Measurements from ENCODE around the gene BIRC3.
A peak's percentile ranks its signal among the peaks of the same experiment; 100 is the strongest.

Gene BIRC3

GRCh38 chr11:102317099-102317767 is at the start of gene BIRC3:
BIRC3 (plus strand) TSS chr11:102317484; CDS start chr11:102324510, 7,026 bp downstream.
- peak; percentile 66 for DNase-seq

DNA sequence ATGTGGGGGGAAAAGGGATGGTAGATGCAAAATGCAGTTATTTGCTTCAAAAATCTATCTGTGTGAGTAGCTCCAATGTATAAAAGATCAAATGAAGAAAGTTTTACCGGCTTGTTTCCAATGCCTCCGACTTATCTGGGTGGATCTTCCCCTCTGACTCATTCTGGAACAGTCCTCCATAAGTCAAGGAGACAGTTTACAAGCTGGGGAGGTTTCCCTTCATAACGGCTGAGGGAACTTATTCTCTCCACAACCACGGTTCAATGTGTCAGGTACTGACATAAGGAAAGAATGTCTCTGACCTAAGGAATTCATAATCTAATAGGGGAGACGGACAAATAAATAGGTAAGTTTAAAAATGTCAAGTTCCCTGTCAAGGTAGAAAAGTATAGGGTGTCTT is 49.7 kb upstream of the BIRC3 start:
- no peak for DNase-seq

DNA sequence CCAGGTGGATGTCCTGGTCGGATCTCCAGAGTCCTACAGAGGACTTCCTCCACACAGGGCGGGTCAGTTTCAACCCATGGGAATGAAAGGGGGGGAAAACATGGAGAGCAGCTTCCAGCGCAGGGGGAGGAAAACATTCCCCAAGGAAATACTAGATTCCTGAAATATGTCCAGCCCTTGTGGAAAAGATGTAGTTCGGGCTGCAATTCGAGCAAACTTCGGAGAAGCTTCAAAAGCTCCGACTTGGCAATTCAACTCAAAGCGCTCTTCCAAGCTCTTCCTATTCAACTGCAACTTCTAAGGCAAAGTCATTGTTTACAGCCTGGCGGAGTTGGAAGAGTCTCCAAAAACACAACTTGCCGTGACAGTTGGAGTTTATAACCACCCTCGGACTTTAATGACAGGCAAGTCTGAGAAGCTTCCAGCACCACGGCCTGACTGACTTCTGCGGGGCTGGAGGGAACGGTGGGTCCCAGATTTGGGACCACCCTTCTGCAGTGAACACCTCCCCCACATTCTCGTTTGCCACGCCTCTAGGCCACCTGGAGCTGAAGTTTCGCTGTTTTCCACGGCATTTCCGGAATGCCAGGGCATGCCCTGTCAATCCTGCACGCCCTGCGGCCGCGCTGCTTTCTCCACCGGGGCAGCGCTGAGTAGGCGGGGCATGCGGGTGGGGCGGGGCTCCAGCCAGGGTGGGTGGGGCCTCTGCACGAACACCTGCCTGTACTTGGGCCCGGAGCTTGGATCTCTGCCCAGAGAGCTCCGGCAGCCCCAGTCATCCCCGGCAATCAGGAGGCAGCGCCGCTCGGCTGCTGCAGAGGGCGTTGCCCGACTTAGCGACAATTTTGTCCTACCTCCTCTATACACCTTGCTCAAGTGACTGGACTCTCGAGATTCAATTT is 49.0 kb upstream of the BIRC3 start:
- peak; percentile 72 for DNase-seq

GRCh38 chr11:102268985-102269470 is 48.3 kb upstream of the BIRC3 start:
- no peak for DNase-seq

- DNase-seq = no peak
These were observed 47.4 kb upstream of the BIRC3 start for GRCh38 chr11:102269927-102270326.

DNA sequence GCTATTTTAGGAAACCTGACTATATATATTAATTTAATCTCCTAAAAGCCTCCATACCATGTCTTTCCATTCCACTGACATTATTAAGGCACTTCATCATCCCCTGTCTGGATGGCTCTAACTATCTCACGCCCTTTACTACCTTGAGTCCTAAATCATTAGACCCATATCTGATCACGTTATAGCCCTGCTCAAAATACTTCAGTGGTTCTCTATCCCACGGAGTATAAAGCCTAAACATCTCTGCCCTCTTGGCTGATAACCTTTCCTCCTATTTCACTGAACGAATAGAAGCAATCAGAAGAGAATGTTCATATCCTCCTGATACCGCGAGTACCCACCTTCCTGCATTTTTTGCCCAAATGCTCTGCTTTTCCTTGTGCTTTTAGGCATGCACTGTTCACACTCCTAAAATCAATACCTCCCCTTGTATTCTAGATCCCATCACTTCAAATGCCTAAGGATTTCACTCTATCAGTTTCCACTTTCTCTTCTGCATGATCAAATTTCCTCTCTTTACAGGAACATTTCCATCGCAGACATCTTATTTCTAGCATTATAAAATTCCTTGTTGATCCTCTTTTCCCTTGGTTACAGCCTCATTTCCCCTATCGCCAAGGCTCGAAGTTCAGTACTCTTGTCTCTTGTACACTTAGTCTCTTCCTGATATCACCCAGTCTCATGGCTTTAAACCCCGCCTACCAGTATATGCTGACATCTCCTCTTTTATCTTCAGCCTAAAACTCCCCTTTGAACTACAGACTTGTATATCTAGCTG is 45.0 kb upstream of the BIRC3 start:
- no peak for DNase-seq

GRCh38 chr11:102274628-102275027 is 42.7 kb upstream of the BIRC3 start:
- DNase-seq = no peak

DNA sequence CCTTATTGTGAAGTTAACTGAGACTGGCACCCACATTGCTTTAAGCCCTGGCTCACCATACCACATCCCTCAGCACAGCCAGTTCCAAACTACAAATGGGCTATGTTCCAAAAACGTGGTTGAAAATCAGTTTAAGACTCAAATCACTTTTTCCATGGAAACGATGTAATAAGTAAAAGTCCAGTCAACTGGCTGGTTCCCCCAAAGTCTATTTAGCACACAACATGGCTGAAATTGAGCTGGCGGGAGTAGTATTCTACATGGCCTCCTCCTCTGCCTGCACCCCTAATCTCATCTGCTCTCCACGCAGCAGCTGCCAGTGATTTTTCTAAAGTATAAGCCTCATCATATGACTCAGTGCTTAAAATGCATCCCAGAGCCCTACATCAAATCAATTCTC is 40.9 kb upstream of the BIRC3 start:
- no peak for DNase-seq

DNA sequence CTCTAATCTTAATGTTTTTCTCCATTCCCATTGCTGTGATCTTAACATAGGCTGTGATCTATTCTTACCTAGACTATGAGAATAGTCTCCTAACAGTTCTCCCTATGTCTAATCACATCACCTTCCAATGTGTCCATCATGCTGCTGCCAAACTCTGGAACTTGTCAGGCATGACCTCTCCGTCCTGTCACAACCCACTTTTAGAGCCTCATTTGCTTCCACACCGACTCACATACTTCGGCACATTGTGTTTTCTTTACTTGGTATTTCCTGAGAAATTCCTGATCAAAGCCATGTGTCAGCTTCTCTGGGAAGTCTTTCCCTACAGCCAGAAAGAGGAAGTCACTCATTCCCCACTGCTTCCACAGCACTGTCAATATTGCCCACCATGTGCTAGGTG is 40.5 kb upstream of the BIRC3 start:
- DNase-seq = no peak

DNA sequence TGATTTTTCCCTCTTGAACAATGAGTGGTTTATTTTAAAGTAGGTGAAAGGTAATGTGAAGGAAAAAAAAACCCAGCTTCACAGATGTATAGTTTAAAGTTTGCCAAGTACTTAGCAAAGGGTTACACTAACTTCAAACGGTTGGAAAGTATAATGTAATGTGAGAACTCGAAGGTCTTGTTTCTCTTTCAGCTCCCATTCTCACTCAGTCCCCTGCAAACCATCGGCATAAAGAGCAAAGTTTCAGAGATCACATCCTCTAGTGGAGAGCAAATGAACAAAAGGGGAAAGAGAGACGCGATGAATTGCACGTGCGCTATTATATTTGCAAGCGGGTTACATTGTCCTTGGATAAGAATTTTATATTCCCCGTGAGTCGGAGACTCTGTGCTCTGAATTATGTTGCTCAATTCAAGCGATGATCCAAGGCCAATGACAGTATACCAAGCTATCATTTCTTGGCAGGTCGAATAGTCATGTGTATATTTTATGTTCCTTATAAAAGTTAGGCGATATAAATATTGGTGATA is 37.6 kb upstream of the BIRC3 start:
- DNase-seq = no peak

DNA sequence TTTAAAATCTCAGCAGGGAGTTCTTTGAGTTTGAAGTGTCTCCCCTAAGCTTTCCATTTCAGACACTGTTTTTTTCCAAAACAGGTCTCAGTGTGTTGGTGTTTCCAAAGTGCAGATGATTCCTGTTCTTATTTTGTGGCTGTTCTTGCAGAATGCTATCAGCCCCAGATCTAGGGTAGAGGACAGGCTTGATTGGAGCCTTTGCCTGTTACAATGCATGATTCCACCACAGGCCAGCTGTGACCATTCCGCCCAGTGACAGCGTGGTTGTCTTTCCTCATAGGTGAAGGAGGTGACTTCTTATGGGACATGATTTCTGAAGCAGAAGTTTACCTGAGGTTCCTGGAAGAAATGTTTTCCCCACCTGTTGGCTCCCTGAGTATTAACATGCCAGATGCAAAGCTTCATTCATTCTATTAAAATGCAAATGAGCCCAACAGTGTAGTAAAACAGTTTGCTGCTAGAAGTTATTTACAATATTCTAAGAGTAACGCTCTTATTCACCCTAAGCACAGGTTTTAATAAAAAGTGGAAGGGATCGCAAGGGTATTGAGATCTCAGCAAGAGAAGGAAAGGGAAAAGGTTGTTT is 36.9 kb upstream of the BIRC3 start:
- no peak for DNase-seq

DNA sequence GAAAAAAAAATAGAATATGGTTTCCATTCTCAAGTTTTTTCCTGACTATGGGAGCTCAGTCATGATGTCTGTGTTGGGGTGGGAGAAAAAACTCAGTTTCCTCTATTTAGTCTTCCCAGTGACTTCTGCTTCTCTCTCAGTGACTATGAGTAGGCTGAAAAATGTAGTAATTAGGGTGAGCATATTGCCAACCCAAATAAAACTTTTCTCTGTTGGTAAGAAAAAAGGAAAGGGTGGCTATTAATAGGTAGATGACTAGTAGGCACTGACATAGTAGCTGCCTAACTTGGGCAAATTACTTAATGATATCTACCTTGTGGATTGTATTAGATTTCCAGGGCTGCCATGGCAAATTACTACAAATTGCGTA is 34.2 kb upstream of the BIRC3 start:
- no peak for DNase-seq

DNA sequence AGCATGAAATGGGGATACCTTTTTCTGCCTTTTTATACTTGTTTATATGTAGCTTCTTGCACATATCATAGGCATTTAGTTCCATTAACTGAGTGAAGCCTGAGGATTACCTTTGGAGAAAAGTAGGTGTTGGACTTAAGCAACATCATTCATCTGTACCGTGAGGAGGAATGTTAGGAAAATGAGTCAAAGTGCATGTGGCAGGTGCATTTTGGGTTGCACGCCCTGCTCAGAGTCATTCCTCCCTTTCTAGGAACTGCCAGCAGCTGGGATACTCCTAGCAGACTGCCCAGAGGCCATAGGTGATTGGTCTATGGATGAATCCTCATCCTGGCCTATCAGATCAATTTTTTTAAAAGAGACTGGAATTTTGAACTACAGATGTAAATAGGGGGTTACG is 33.3 kb upstream of the BIRC3 start:
- DNase-seq = no peak

DNA sequence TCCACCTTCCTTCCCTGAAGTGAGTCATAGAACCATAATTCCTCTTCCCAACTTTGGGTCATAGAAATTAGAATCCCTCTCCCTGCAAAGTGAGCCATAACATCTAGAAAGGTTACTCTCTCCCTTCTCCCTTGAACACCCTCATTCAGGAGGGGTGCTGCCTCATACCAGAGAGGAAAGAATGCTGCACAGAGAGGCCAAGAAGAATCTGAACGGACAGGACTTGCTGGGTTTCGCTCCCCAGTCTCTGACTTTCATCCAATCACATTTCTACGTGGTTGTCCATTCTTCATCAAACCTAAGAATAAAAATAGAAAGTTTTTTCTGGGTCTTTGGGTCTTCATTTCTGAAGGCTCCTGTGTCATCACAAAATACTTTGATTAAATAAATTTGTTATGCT is 31.0 kb upstream of the BIRC3 start:
- DNase-seq = no peak

DNA sequence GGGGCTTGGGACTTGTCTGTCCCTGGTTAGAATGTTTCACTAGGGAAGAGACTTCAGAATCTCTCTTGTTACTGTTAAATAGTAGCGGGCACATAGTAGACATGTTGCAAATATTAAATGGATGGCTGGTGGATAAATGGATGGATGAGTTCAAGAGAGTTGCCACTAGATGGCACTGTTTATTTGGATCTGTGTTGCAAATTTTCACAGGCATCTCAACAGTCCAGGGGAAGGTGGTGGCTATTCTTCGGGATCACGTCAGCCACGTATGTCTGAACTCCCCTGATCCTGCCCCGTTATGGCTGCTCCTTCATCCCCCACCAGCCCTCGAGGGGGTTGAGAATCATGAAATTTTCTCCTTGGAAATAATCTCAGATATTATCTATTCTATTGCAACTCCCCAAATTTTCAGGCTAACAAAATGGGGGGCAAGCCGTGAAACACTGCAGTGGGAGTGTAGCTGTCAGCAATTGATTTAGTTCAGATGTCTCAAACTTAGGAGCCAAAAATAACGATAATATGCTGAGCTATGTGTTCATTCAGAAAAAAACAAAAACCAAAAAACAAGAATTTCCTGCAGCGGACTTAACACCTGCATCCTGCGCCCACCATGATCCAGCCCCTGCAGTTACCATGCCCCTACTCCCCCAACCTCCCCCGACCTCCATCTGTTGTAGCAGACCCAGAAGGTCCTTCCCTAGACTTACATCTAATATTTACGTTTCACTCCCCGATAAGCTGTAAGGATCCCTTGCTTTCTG is 29.1 kb upstream of the BIRC3 start:
- DNase-seq = no peak

DNA sequence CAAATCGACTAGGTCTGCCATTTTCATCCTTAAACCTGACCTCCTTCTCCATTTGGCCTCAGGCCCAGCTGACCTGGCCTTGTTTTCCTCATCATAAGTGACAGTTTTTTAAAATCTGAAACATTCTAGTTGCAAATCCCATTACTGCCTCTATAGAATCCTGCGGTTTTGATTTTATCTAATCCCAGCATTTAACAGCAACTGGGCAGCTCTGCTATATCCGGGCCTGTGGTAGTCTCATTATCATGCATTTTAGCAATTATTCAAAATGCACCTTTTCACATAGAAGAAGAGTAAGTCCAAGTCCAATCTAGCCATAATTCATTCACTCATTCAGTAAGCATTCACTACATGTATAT is 28.6 kb upstream of the BIRC3 start:
- DNase-seq = no peak

- DNase-seq = no peak
These were observed 27.7 kb upstream of the BIRC3 start for GRCh38 chr11:102289592-102289991.

DNA sequence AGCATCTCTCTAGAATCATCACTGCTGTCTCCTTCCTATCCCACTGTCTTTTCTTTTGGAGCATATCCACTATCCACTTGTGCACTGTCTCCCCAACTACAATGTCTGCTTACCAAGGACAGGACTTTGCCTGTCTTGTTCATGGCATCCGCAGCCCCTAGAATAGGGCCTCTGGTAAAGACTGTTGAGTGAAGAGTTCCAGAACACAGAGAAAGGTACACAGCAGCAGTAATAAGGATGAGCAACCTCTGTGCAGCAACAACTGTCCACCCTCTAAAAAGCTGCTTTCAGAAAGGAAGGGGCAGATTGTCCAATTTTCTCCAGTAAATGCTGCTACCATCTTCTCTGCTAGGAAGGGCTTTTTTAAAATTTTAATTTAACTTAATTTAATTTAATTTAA is 25.5 kb upstream of the BIRC3 start:
- DNase-seq = no peak

GRCh38 chr11:102292933-102293332 is 24.4 kb upstream of the BIRC3 start:
- no peak for DNase-seq

DNA sequence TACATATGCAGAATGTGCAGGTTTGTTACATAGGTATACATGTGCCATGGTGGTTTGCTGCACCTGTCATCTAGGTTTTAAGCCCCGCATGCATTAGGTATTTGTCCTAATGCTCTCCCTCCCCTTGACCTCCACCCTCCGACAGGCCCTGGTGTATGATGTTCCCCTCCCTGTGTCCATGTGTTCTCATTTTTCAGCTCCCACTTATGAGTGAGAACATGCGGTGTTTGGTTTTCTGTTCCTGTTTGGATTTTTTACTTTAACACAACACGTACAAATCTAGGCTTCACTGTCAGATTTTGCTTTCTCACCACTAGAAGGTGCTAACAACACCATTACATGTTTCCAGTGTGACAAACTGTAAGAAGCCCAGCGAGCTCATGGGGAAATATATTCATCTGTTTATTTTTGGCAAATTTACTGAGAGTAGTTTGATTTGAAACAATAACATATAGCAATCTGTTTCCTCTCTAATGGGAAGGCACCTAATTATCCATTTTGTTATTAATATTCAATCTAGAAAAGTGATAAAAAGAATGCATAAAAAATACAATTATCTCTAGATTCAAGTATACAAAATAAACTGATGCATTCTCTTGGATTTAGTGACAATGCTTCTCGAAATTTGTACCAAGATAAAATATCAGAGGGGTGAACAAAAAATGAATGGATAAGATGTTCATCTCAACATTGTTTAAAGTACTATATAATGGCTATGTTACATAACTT is 23.2 kb upstream of the BIRC3 start:
- no peak for DNase-seq

DNA sequence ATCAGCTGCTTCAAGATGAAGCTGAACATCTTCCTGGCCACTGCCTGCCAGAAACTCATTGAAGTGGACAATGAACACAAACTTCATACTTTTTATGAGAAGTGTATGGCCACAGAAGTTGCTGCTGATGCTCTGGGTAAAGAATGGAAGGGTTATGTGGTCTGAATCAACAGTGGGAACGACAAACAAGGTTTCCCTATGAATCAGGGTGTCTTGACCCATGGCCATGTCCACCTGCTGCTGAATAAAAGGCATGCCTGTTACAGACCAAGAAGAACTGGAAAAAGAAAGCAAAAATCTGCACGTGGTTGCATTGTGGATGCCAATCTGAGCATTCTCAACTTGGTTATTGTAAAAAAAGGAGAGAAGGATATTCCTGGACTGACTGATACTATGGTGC is 22.2 kb upstream of the BIRC3 start:
- no peak for DNase-seq
